HG03565 (cell line): Measurements from ENCODE around the gene APLN.

Experiments used
- ATAC-seq: cut with Tn5 transposase; IDR thresholded peaks from one replicate; pipeline ENCODE4 v1.9.1; 2021; ENCODE audit warnings: mild to moderate bottlenecking, moderate library complexity; ENCODE audit not compliant: unreplicated experiment

Gene APLN

GRCh38 chrX:129654652-129655546 lies at the start of gene APLN:
APLN (minus strand) TSS chrX:129654956; CDS start chrX:129654630, 326 bp downstream.
- no peak for ATAC-seq

GRCh38 chrX:129704491-129704890 lies 49.7 kb upstream of the APLN start:
- no peak for ATAC-seq

GRCh38 chrX:129701624-129702069 lies 46.9 kb upstream of the APLN start:
- no peak for ATAC-seq

GRCh38 chrX:129700536-129700935 lies 45.8 kb upstream of the APLN start:
- no peak for ATAC-seq

GRCh38 chrX:129698150-129698549 lies 43.4 kb upstream of the APLN start:
- no peak for ATAC-seq

GRCh38 chrX:129697204-129697829 lies 42.6 kb upstream of the APLN start:
- ATAC-seq, result no peak

GRCh38 chrX:129696463-129697155 lies 41.9 kb upstream of the APLN start:
- no peak for ATAC-seq

GRCh38 chrX:129695937-129696336 lies 41.2 kb upstream of the APLN start:
- ATAC-seq, result no peak

- no peak for ATAC-seq
Measured at GRCh38 chrX:129695535-129695934, 40.8 kb upstream of the APLN start.

- ATAC-seq, result no peak
Measured at GRCh38 chrX:129694805-129695204, 40.0 kb upstream of the APLN start.

- no peak for ATAC-seq
Measured at GRCh38 chrX:129693354-129693753, 38.6 kb upstream of the APLN start.

GRCh38 chrX:129690435-129690834 lies 35.7 kb upstream of the APLN start:
- ATAC-seq, result no peak

GRCh38 chrX:129689796-129690195 lies 35.0 kb upstream of the APLN start:
- no peak for ATAC-seq

- no peak for ATAC-seq
Measured at GRCh38 chrX:129688097-129688496, 33.3 kb upstream of the APLN start.

- no peak for ATAC-seq
Measured at GRCh38 chrX:129686422-129686948, 31.7 kb upstream of the APLN start.

GRCh38 chrX:129682979-129683378 lies 28.2 kb upstream of the APLN start:
- ATAC-seq, result no peak

- ATAC-seq, result no peak
Measured at GRCh38 chrX:129679901-129680300, 25.1 kb upstream of the APLN start.

- no peak for ATAC-seq
Measured at GRCh38 chrX:129678614-129679195, 23.9 kb upstream of the APLN start.

GRCh38 chrX:129667412-129667811 lies 12.7 kb upstream of the APLN start:
- no peak for ATAC-seq

GRCh38 chrX:129665916-129666644 lies 11.3 kb upstream of the APLN start:
- no peak for ATAC-seq
